Measurements from ENCODE around the gene TTC39C.

- TF ChIP-seq CTCF (IDR thresholded peaks at IDR 0.05; ENCODE audit: low read depth, low read length) (no peak), EZH2phosphoT487 (IDR thresholded peaks at IDR 0.05; ENCODE audit: low read depth) (no peak)
Measured at GRCh38 chr18:24052053-24052452, 37.5 kb downstream of the TTC39C start.
